ENCODE measurements around the gene NCAM1.

GRCh38 chr11:113177671-113178070 is 216.5 kb downstream of the NCAM1 start:
- TF ChIP-seq, protein P1, sequence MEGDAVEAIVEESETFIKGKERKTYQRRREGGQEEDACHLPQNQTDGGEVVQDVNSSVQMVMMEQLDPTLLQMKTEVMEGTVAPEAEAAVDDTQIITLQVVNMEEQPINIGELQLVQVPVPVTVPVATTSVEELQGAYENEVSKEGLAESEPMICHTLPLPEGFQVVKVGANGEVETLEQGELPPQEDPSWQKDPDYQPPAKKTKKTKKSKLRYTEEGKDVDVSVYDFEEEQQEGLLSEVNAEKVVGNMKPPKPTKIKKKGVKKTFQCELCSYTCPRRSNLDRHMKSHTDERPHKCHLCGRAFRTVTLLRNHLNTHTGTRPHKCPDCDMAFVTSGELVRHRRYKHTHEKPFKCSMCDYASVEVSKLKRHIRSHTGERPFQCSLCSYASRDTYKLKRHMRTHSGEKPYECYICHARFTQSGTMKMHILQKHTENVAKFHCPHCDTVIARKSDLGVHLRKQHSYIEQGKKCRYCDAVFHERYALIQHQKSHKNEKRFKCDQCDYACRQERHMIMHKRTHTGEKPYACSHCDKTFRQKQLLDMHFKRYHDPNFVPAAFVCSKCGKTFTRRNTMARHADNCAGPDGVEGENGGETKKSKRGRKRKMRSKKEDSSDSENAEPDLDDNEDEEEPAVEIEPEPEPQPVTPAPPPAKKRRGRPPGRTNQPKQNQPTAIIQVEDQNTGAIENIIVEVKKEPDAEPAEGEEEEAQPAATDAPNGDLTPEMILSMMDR (conservative IDR thresholded peaks at IDR 0.05; ENCODE audit: low read depth, low read length) = no peak
- no peak for TF ChIP-seq EZH2 (IDR thresholded peaks at IDR 0.05; ENCODE audit: borderline replicate concordance, low read depth, low read length, poor library complexity, severe bottlenecking)
